Kidney capillary endothelial cell (primary cell): ENCODE measurements around the gene IGF1.

Source experiments
- DNase-seq: peaks from one replicate; pipeline ENCODE4 v3.0.0-alpha.2; 2018; ENCODE audit warnings: low spot score

The IGF1 gene

GRCh38 chr12:102426599-102427542 is 53.5 kb downstream of the IGF1 start:
- no peak for DNase-seq

DNA sequence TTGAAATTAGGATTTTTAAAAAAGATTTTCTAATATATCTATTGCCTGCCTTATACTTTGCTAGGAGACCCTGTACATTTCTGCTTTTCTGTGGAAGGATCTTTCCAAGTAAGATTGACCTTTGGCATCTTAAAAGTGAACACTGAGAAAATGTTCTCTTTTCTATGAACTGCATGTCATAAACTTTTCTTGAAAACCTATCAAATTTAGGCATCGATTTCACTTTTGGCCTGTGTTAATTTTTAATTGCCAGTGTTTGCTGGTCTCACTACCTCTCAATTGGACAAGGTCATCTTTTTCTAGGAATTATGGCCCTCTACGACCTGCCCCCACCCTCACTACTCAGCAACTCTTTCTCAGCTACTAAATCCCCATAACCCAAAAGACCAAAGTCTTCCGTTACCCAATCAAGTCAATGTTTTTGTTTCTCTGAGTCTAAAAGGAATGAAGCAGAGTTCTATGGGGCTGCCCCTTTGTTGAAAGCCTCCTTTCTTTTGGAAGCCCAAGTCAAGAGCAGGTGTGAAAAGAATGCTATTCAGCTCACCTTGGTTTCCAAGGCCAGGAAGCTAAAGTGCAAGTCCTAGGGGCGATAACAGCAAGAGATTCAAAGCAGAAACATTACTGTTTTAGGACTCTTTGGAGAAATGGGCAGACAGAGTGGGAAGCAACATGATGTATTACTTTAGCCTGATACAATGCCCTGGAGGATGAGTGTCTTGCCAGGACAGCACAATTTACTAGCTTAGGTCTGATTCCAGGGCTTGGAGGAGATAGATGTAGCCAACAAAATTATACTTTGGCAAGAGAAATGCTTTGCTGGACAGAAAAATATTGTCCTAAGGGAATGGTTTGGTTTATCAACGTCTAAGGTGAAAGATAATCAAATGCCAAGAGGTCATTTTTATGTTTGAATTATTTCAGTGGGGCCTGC is 55.0 kb downstream of the IGF1 start:
- DNase-seq, result no peak

GRCh38 chr12:102423462-102423861 is 56.9 kb downstream of the IGF1 start:
- no peak for DNase-seq

DNA sequence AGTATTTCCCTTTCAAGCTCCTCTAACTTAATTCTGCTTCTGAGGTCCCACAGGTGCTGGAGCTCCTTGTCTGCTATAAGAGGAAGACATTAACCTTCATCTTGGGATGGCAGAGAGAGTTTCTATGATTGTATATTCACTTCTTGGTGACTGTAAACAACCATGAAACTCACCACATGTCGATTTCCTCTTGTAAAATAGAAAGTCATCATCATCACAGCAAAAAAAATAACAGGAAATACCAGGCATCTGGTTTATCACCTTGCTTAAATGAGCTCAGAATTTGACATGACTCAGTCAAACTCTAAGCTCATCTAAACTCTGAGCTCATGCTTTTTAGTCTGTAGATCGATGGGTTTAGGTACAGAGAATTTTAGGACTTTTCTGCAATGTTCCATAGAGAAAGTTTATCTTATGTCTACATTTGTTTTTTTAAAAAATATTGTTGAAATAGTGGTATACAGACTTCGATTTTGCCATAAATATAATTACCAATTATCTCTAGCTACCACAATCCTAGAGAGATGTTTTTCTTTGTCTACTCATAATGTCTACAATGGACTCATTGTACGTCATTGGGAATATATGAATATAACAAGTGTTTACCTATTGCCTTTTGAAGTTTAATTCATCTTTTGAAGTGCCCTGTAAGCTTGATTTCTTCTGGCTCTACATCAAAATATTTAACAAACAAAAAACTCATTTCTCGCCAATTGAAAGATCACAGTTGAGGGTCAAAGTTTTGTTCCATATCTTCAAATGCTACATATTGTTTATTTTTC is 58.4 kb downstream of the IGF1 start:
- DNase-seq, result peak; percentile 58

- DNase-seq, result no peak
Measured at GRCh38 chr12:102419094-102419764, 61.1 kb downstream of the IGF1 start.

DNA sequence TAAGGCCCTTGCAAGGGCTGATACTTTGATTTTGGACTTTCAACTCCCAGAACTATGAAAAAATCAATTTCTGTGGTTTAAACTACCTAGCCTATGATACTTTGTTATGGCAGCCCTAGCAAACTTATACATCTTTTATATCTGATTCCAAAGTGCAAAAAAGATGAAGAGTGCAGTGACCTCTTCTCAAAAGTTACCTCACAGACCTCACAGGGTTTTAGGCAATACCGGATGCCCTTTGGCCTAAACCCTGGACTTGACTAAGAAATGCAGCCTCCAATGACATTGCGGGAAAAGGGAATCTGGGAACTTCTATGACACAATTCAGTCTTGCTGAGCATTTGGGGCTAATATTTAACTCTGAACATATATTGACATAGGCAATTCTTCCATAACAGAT is 63.3 kb downstream of the IGF1 start:
- DNase-seq, result no peak

GRCh38 chr12:102415515-102415914 is 64.8 kb downstream of the IGF1 start:
- DNase-seq, result no peak

DNA sequence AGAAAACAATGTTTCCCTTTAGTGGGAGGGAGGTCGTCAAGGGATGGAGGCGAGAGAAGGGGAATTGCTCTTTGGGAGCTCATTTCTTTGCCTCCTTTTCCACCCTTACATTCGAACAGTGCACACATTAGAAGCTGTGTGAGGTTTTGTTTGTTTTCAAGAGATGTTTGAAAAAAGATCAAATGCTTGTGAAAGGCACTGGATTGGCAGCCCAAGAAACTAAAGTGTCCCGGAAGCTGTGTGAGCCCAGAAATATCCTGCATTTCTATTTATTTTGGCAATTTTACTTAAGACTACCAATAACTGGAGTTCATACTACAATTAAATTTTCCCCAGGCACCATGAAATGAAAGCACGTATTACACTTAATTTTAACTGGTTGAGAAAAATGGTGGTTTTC is 67.0 kb downstream of the IGF1 start:
- DNase-seq, result no peak

DNA sequence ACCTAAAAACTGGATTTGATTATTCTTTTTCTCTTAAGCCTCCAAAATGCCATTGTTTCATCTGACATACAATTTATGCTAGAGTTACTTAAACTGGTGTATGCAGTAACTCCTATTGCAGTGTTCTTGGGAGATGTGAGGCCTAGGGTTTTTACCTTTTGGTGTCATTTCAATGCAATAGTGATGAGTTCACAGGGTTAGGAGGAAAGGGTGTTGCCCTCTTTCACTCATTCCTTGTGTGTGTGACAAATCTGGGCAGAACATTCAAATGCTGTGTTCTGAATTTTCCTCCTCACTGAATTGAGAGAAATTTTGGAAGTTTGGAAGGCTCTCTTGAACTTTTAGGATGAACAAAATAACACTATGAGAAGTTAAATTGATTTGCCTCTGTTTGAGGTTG is 69.9 kb downstream of the IGF1 start:
- no peak for DNase-seq

DNA sequence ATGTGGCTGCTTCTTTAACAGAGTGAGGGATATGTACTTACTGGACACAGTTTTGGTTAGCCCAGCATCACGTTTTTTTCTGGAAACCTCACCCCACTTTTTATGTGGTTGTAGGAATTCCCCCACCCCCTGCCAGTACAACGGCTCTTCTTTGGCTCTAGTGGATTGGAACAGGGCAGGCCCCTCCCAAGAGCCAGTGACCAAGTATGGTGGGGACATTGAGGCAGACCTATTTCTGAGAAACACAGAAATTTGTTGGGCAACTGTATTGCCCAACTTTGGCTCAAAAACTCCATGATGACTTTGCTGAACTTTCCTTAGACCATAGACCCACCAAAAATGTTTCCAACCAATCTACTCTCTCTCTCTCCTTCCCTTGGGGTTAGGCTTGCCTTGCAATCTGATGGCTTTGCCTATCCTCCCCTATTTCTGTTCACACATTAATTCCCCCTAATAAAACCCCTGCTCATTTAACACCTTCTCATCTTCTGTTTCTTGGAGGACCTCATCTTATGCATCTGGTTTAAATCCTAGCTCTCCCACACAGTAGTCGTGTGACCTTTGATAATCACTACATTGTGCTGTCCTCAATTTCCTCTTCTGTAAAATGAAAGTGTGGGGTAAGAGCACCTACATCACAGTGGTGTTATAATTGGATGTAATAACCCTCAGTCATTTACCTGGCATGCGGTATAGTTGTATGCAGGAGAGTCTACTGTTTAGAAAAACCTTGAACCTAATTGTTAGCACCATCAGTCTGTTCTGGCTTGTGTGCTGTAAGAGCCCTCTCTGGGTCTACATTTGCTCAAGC is 71.7 kb downstream of the IGF1 start:
- no peak for DNase-seq

GRCh38 chr12:102407776-102408486 is 72.4 kb downstream of the IGF1 start:
- no peak for DNase-seq

GRCh38 chr12:102406033-102406584 is 74.3 kb downstream of the IGF1 start:
- peak; percentile 7 for DNase-seq

DNA sequence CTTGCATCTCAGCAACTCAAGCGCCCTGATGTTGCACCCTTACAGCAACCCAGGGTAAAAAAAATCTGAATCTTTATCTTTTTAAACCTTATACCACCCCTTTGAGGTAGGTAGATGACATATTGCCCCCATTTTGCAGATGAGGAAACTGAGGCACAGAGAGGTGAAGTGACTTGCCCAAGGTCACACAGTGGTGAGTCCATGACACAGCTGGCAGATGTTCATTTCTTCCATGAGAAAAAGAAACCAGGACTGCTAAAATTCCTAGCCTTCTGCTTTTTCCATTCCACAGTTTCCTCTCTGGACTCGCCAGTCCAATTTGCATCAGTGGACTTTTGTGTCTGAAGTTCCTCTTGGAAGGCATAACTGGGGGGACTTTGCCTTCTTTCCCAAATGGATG is 79.3 kb downstream of the IGF1 start:
- no peak for DNase-seq

GRCh38 chr12:102399653-102400052 is 80.7 kb downstream of the IGF1 start:
- DNase-seq, result no peak

GRCh38 chr12:102396276-102396675 is 84.1 kb downstream of the IGF1 start:
- DNase-seq, result no peak

- no peak for DNase-seq
Measured at GRCh38 chr12:102394200-102394599, 86.2 kb downstream of the IGF1 start.

DNA sequence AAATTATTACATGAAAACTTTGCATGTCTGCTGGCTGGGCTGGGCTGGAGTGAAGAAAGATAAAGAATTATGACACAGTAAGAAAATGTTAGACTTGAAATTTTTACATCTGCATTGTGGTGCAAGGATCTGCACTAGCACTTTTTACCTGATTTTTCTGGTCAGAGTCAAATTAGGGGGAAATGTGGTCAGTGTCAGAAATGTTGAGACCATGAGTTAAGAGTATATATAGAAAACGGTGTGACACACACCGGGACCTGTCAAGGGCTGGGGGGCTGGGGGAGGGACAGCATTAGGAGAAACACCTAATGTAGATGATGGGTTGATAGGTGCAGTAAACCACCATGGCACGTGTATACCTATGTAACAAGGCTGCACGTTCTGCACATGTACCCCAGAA is 90.3 kb downstream of the IGF1 start:
- no peak for DNase-seq

GRCh38 chr12:102388469-102388868 is 91.9 kb downstream of the IGF1 start:
- DNase-seq, result no peak

GRCh38 chr12:102385343-102385742 is 95.0 kb downstream of the IGF1 start:
- DNase-seq, result no peak
